Parathyroid adenoma (tissue), 2 donors: ENCODE measurements around the gene VIL1.

ENCODE experiments used
- H2AFZ ChIP-seq: fragments of 300-600 bp; sonication (generic); one replicate; pipeline ENCODE4 v1.7.0; 2017; ENCODE audit warnings: antibody characterized with exemption, mild to moderate bottlenecking
- H3K27ac ChIP-seq: fragments of 300-600 bp; sonication (generic); one replicate; pipeline ENCODE4 v1.7.0; 2017
- H3K27me3 ChIP-seq: fragments of 300-600 bp; sonication (generic); one replicate; pipeline ENCODE4 v1.7.0; 2017; ENCODE audit warnings: low read length; ENCODE audit not compliant: control insufficient read depth, insufficient read depth
- H3K36me3 ChIP-seq: fragments of 300-600 bp; sonication (generic); one replicate; pipeline ENCODE4 v1.7.0; 2017; ENCODE audit warnings: low read length; ENCODE audit not compliant: control insufficient read depth, insufficient read depth
- H3K4me1 ChIP-seq: fragments of 300-600 bp; sonication (generic); one replicate; pipeline ENCODE4 v1.7.0; 2017; ENCODE audit warnings: control low read depth
- H3K4me2 ChIP-seq: fragments of 300-600 bp; sonication (generic); one replicate; pipeline ENCODE4 v1.7.0; 2017; ENCODE audit warnings: low read length
- H3K4me3 ChIP-seq: fragments of 300-600 bp; sonication (generic); one replicate; pipeline ENCODE4 v1.7.0; 2017; ENCODE audit warnings: low read depth, low read length
- H3K79me2 ChIP-seq: fragments of 300-600 bp; sonication (generic); one replicate; pipeline ENCODE4 v1.7.0; 2017; ENCODE audit warnings: control low read depth
- H3K9ac ChIP-seq: fragments of 300-600 bp; sonication (generic); one replicate; pipeline ENCODE4 v1.7.0; 2017; ENCODE audit warnings: mild to moderate bottlenecking
- H3K9me3 ChIP-seq: fragments of 300-600 bp; sonication (generic); one replicate; pipeline ENCODE4 v1.7.0; 2017; ENCODE audit warnings: low read length; ENCODE audit not compliant: control insufficient read depth
- CTCF ChIP-seq: fragments of 300-600 bp; sonication (generic); IDR thresholded peaks from one replicate; pipeline ENCODE4 v1.7.0; 2017; ENCODE audit warnings: antibody characterized with exemption, mild to moderate bottlenecking
- donor health status: primary hyperparathyroidism.

VIL1 gene

DNA sequence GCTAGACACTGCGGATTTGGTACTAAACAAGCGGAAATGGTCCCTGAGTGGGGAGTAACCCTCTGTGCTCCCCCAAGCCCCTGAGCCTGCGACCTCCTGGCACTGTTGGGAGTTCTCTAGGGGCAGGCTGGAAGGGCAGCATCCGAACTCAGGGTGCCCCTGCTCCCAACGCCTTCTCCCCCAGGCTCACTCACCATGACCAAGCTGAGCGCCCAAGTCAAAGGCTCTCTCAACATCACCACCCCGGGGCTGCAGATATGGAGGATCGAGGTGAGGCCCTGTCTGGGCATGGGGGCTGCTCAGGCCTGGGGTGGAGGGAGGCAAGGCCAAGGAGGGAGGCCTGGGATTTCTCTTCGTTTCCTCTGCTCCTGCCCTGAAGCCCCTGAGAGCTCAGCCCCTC, 4.7 kb downstream of the VIL1 start:
- H3K79me2 ChIP-seq, result no peaks in the 10 kb centered on the region
- no peak for TF ChIP-seq CTCF
- no peak overlapping the region for H3K9ac ChIP-seq
- H3K4me1 ChIP-seq, result no peaks in the 10 kb centered on the region
- no peak overlapping the region for H3K4me3 ChIP-seq
- no peaks in the 10 kb centered on the region for H3K9me3 ChIP-seq
- no peaks in the 10 kb centered on the region for H3K36me3 ChIP-seq
- no peak overlapping the region for H3K27ac ChIP-seq
- H3K4me2 ChIP-seq, result no peak overlapping the region
- no peaks in the 10 kb centered on the region for H3K27me3 ChIP-seq
- H2AFZ ChIP-seq, result no peak overlapping the region

- Histone ChIP-seq H2AFZ (no peak overlapping the region), H3K27me3 (no peaks in the 10 kb centered on the region), H3K27ac (no peak overlapping the region), H3K4me3 (no peak overlapping the region), H3K9me3 (no peaks in the 10 kb centered on the region), H3K4me2 (no peak overlapping the region), H3K9ac (no peak overlapping the region), H3K4me1 (no peaks in the 10 kb centered on the region), H3K79me2 (no peaks in the 10 kb centered on the region), H3K36me3 (no peaks in the 10 kb centered on the region)
- no peak for TF ChIP-seq CTCF
Measured at GRCh38 chr2:218425531-218425930, 6.6 kb downstream of the VIL1 start.

DNA sequence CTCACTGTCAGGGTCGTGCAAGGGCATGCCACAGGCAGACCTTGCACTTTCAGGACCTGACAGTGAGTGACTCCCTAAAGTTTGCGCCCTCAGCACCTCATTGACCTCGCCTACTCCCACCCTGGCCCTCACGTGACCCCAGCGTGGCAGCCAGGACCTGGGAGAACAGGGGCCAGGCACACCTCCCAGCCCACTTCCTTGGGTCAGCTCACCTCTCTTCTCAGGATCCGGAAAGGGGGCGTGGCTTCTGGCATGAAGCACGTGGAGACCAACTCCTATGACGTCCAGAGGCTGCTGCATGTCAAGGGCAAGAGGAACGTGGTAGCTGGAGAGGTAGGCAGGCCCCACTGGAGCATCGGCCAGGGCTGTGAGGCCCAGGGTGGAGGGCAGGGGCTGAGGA, 8.8 kb downstream of the VIL1 start:
- Histone ChIP-seq H3K79me2 (no peaks in the 10 kb centered on the region), H3K4me3 (no peak overlapping the region), H2AFZ (no peak overlapping the region), H3K36me3 (no peaks in the 10 kb centered on the region), H3K9ac (no peak overlapping the region), H3K27me3 (no peaks in the 10 kb centered on the region), H3K4me1 (no peaks in the 10 kb centered on the region), H3K4me2 (no peak overlapping the region), H3K27ac (no peak overlapping the region), H3K9me3 (no peaks in the 10 kb centered on the region)
- no peak for TF ChIP-seq CTCF

DNA sequence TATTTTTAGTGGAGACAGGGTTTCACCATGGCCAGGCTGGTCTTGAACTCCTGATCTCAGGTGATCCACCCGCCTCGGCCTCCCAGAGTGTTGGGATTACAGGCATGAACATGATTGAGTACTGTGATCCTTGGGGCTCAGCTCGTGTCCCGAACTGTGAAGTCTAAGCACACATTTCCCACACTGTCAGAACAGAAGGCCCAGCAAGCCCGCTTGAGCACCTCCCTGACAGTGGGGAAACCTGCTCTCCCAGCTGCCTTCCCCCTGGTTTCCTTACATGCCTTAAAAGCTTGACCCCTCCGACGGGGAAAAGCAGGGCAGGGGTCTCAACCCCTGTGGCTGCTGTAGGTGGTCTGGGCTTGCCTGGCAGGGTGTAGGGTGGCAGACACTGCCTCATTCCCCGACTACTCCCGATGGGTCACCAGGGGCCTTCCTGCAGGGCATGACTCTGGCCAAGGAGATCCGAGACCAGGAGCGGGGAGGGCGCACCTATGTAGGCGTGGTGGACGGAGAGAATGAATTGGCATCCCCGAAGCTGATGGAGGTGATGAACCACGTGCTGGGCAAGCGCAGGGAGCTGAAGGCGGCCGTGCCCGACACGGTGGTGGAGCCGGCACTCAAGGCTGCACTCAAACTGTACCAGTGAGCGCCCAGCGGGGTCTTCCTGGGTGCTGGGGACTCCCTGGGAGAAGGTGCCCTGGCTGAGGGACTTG, 10.1 kb downstream of the VIL1 start:
- Histone ChIP-seq H3K36me3 (no peaks in the 10 kb centered on the region), H3K27ac (no peak overlapping the region), H3K9ac (no peak overlapping the region), H3K4me2 (no peak overlapping the region), H3K27me3 (no peaks in the 10 kb centered on the region), H3K79me2 (no peaks in the 10 kb centered on the region), H3K9me3 (no peaks in the 10 kb centered on the region), H2AFZ (no peak overlapping the region), H3K4me3 (no peak overlapping the region), H3K4me1 (no peaks in the 10 kb centered on the region)
- no peak for TF ChIP-seq CTCF
